Measurements from ENCODE around the gene GCNT1. TPM values are rescaled to one million over a fixed set of nuclear protein-coding genes. Genes with fewer than 3 reads are reported as not detected.

Gene GCNT1
- 1.5 and 2.5 TPM in 2 replicates for total RNA-seq (2014; rRNA removed; shearing (Covaris generic))

DNA sequence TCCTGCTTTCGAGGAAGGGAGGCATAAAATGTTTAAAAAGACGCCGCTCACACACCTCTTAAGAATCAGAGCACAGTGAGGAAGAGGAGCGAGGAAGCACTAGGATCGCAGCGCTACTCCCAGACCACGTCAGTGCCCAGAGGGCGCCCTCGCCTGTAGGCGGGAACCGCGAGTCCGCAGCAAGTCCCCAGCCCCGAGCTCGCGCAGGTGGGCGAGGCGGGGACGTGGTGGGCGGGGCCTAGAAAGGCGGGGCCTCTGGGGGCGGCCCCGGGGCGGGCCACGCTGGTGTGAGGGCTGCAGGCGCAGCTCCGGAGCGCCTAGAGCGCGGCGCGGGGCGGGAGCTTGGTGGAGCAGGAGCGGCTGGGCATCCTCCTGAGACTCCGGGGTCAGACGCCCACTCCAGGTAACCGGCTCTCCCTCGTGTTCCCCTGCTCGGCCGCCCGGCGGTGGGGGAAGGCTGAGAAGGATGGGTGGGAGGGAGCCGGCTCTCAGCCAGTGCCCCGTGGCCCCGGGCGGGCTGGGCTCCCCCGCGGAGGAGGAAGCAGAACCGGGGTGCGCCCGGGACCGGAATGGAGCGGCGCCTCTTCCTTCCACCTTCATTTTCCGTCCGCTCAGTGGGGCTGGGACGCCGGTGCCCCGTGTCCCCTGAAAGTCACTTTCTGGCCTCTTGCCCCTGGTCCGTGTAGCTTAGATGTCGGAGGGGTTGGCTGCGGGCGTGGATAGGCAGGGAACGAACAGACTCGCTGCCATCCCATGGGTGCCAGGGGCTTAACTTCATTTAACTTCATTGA is at the start of gene GCNT1:
Gene GCNT1 (plus strand): TSS at position 280 of the 791 bp plus-strand sequence. CDS start 43,200 bp downstream, outside the sequence.

Other genes with a start within 250 kb of the GCNT1 start
- 18.0 and 20.7 TPM in 2 replicates for gene RFK, start 64.8 kb upstream of the GCNT1 start, total RNA-seq (2014; rRNA removed; shearing (Covaris generic))

All from A375 (cell line).